Stimulated activated naive CD8-positive, alpha-beta T cell treated with anti-CD3 and anti-CD28 coated beads, Interleukin-15, Interleukin-2, amounts not matched to agents 100 ng/mL and 50 ng/mL, for 24 hours (primary cell): ENCODE results near the gene RSBN1.
"Not testable (repeated sequence)": the region's sequence is repeated elsewhere in the genome, so short reads cannot be mapped to it uniquely, and the experiment has no call there.

Experiments used
- H3K27ac Mint-ChIP-seq: one replicate; pipeline ENCODE4 v1.8.0; 2021; ENCODE audit warnings: mild to moderate bottlenecking, mixed read lengths
- H3K27me3 Mint-ChIP-seq: one replicate; pipeline ENCODE4 v1.8.0; 2021; ENCODE audit warnings: mixed read lengths
- H3K36me3 Mint-ChIP-seq: one replicate; pipeline ENCODE4 v1.8.0; 2021; ENCODE audit warnings: low read depth, mixed read lengths
- H3K4me1 Mint-ChIP-seq: one replicate; pipeline ENCODE4 v1.8.0; 2021; ENCODE audit warnings: low read depth, mixed read lengths
- H3K4me3 Mint-ChIP-seq: one replicate; pipeline ENCODE4 v1.8.0; 2021; ENCODE audit warnings: mild to moderate bottlenecking, mixed read lengths
- H3K9me3 Mint-ChIP-seq: one replicate; pipeline ENCODE4 v1.8.0; 2021; ENCODE audit warnings: mixed read lengths

Gene RSBN1

DNA sequence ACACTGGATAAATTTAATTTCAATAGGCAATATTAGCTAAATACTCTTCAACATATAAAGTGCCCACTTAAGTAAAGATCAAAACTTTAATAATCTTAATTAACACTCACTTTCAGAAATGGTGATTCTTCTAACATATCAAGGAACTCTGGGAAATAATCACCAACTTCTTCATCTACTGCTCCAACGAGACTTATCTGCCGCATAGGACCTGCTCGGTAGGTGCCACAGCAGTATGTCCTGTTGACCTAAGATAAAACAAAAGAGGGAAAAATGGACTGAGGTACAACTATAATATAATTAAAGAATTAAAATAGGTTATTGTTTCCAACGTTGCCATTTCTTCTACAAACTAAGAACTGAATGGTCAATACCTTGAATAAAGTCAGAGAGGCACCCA, 34.7 kb downstream of the RSBN1 start:
- Mint-ChIP-seq H3K27me3 (no peaks in the 10 kb centered on the region), H3K9me3 (peaks cover 4% of the 10 kb centered on the region), H3K4me3 (no peak overlapping the region), H3K4me1 (peaks cover 5% of the 10 kb centered on the region), H3K36me3 (peaks cover 24% of the 10 kb centered on the region), H3K27ac (no peak overlapping the region)

DNA sequence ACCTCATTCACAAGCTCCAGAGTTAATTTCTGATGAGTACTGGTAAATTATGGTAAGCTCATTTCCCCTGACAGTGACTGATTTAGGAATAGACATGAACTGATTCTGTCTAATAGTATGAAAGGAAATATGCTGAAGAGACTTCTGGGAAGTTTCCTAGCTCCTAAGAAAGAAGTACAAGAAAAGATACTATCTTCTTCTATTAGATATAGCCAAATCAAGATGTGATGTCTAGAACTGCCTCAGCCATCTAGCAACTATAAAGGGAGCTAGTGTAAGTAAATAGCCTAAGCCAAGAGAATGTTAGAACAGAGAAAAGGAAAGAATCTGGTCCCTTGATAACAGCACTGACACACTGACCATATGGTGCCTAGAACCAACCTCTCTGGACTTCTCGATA, 42.2 kb downstream of the RSBN1 start:
- Mint-ChIP-seq H3K36me3 (peaks cover 46% of the 10 kb centered on the region), H3K4me3 (no peak overlapping the region), H3K27me3 (no peaks in the 10 kb centered on the region), H3K9me3 (no peaks in the 10 kb centered on the region), H3K4me1 (peaks cover 37% of the 10 kb centered on the region), H3K27ac (no peak overlapping the region)

DNA sequence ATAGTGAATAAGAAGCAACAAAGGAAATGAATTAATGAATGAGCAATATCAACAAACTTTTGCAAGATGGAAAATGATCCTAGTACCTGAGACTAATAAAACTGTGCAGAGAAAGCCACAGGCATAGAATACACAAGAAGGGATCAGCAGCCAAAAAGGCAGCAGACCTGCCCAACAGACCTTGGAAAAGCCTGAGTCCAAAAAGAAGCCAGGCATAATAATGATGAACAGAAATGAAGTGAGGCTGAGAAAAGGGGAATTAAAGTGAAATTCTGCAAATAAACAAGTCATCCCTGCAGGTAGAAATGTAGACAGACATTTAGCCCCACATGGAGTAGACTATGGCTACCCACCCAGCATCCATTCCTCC, 42.7 kb downstream of the RSBN1 start:
- Mint-ChIP-seq H3K9me3 (no peaks in the 10 kb centered on the region), H3K4me3 (no peak overlapping the region), H3K36me3 (peaks cover 51% of the 10 kb centered on the region), H3K27ac (no peak overlapping the region), H3K4me1 (peaks cover 37% of the 10 kb centered on the region), H3K27me3 (no peaks in the 10 kb centered on the region)

DNA sequence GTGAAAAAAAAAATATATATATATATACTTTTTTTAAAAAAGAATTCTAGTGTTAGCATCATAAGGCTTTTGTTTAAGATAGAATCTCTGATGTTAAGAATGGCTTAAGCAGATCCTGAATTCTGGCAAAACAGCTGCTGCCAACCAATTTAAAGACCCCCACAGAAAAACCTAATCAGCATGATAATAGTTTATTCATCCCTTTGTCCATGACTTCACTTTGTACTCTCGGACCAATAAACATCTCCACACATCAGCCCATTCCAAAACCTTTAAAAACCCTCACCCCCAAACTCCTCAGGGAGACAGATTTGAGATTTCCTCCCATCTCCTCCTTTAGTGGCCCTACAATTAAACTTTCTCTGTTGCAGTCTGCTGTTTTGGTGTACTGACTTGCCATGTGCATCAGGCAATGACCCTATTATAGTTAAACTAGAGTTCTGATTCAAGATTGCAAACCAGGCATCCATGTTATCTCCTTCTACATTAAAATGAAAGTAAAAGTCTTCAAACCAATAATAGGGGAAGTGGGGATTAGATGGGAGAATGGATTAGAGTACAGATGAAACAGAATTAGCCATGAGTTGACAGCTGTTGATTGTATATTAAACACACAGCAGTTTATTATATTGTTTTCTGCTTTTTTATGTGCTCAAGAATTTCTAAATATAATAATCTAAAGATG, 43.2 kb downstream of the RSBN1 start:
- Mint-ChIP-seq H3K4me1 (peaks cover 37% of the 10 kb centered on the region), H3K9me3 (no peaks in the 10 kb centered on the region), H3K27ac (peak overlapping the region; percentile 53), H3K4me3 (no peak overlapping the region), H3K27me3 (no peaks in the 10 kb centered on the region), H3K36me3 (peaks cover 52% of the 10 kb centered on the region)

DNA sequence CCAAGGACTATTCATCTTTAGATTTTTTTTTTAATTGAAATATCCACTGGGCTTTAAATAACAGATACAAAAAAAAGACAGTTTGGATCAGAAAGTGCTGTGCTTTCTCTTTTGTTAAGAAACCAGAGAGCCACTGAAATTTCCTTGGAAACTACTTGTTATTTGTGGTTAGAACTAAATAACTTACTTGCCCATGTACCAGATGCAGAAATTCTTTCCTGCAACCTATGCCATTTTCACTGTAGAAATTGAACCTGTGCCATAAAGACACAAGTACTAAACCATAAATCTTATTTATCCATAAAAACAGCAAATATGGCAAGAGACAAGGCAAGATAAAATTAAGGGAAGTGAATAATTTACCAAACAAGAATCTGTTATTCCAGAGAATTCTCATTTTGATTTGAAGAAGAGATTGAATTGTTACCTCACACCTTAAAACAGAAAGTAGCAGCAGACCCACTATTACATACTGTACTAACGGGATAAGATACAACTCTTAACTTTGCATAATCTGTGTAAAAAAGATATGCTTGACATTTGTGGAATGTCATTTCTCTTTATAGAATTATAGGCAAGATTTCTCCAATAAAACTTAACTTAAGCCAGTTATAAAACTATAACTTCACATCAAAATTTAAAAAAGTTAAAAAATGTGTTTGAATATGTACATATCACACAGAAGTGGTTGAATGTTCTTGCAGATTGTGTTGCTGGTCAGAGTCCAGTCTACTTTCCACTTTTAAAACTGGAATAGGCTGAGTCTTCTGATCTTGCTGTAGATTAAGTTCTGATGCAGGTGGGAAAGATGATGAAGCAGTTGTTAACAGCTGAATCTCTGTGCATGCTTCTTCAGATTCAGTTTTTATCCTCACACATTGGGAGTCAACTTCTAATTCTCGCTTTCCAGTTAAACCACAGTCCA, 46.7 kb downstream of the RSBN1 start:
- Mint-ChIP-seq H3K4me1 (peaks cover 28% of the 10 kb centered on the region), H3K36me3 (peaks cover 49% of the 10 kb centered on the region), H3K9me3 (no peaks in the 10 kb centered on the region), H3K4me3 (no peak overlapping the region), H3K27me3 (no peaks in the 10 kb centered on the region), H3K27ac (no peak overlapping the region)

DNA sequence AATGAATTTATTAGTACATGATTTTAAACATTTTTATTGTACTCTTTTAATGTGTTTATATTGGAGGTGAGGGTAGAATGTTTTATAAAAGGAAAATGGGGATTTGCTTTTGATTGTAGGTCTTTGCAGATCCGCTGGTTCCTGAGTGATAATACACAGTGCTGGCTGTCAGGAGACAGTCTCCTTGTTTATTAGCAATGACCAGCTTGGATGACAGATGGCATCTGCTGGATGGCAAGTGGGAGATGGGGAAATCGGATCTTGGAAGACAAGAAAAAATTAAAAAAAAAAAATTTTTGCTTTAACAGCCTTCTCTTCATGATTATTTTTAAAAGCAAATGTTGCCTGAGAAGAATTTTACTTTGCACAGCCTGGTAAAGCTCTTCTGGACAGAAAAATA, 48.6 kb downstream of the RSBN1 start:
- Mint-ChIP-seq H3K4me3 (no peak overlapping the region), H3K27me3 (no peaks in the 10 kb centered on the region), H3K9me3 (no peaks in the 10 kb centered on the region), H3K27ac (no peak overlapping the region), H3K36me3 (peaks cover 38% of the 10 kb centered on the region), H3K4me1 (peaks cover 18% of the 10 kb centered on the region)

DNA sequence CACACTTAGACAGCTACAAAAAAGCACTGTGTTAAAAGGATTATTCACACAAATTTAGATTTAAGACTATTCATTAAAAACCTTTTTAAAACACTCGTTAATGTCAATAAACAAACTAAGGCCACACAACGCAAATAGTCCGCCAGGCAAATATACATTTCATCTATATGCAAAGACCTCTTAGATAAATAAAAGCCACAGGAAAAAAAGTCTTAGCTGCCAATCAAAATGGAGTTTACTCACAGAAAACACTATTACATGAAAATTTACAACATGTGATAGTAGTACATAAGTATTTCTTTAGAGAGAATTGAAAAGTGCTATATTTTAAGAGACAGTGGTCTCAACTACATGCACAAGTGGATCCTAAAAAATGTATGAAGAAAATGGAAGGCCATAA, 50.3 kb downstream of the RSBN1 start:
- Mint-ChIP-seq H3K4me1 (peaks cover 28% of the 10 kb centered on the region), H3K4me3 (no peak overlapping the region), H3K27ac (no peak overlapping the region), H3K9me3 (no peaks in the 10 kb centered on the region), H3K27me3 (no peaks in the 10 kb centered on the region), H3K36me3 (peaks cover 33% of the 10 kb centered on the region)

DNA sequence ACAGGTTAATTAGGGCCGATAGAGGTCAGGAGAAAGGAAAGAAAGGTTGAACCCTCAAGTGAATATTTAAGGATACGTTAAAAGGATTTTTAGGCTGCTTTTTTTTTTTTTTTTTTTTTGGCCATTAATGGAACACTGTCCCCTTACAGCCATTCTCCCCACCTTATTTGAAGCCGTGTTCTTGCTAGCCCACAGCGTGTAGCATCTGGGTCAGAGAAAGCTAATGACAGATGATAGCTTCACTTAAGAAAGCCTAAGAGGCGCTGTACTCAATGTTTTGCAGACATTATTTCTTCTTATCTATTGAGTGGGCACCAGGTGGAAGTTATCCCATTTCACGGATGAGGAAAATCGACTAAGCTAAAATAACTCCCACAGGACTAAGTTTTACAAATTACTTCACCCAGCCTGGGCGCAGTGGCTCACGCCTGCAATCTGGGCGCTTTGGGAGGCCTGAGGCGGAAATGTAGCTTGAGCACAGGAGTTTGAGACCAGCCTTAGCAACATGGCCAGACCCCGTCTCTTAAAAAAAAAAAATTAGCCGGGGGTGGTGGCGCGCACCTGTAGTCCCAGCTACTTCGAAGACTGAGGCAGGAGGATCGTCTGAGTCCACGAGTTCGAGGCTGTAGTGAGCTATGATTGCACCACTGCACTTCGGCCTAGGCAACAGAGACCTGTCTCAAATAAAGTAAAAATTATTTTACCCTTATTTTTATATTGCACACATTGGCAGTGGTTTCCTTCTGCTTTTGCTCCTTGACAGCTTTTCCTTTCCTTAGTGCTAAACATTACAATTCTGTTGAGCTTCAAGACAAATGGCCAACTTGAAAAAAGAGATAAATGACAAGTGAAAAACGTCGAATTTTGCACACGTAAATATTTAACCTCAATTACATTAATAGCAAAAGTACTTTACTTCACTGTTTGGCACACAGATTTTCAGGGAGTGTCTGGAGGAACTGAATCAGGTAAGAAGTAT, 51.9 kb downstream of the RSBN1 start:
- H3K4me1 Mint-ChIP-seq, result peaks cover 29% of the 10 kb centered on the region

DNA sequence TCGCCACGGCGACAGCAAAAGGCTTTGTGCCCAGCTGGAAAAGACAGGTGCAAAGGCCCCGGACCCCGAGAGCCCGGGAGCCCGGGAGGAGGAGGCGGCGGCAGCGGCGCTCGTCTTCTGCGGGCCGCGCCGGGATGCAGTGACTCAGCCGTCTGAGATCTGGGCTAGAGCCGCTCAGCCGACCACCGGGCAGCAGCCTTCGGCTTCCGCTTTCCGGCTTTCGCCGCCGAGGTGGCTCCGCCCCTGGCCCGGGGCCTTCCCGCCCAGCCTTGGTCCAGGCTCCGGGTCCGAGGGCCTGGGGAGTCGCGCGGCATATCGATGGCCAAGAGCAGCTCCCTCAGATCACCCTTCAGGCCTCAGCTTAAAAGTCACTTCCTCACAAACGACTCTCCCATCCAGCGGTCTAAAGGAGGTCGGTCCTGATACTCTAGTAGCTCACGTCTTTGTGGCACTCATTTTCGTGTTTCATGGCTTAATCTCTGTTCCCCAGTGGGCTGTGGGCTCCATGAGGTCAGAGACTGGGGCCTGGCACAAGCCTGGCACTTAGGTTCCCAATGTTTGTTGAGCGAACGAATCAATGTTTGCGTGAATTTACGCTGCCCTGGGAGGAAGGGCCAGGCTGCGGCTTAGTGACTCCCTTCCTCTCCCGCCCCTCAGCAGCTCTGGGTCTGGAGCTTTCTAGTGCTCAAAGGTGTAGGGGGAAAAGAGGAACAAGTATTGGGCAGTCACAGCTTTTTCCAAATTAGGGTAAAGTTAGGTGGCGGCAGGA, 52.8 kb downstream of the RSBN1 start, which contains the start of gene PHTF1:
Gene PHTF1 (minus strand): TSS at position 154 of the 769 bp plus-strand sequence. CDS start 783 bp downstream, outside the sequence.
- H3K4me1 Mint-ChIP-seq, result peaks cover 29% of the 10 kb centered on the region
- H3K27me3 Mint-ChIP-seq, result no peaks in the 10 kb centered on the region
- H3K27ac Mint-ChIP-seq, result peak within 1 kb of the TSS; percentile 98
- H3K9me3 Mint-ChIP-seq, result no peaks in the 10 kb centered on the region
- H3K36me3 Mint-ChIP-seq, result peaks cover 30% of the 10 kb centered on the region
- H3K4me3 Mint-ChIP-seq, result peak within 1 kb of the TSS; percentile 92

More for the DNA sequence above, 51.9 kb downstream of the RSBN1 start:
- H3K9me3 Mint-ChIP-seq, result no peaks in the 10 kb centered on the region
- peaks cover 36% of the 10 kb centered on the region for H3K36me3 Mint-ChIP-seq
- H3K4me3 Mint-ChIP-seq, result peak overlapping the region; percentile 92
- H3K27me3 Mint-ChIP-seq, result no peaks in the 10 kb centered on the region
- H3K27ac Mint-ChIP-seq, result peak overlapping the region; percentile 98

DNA sequence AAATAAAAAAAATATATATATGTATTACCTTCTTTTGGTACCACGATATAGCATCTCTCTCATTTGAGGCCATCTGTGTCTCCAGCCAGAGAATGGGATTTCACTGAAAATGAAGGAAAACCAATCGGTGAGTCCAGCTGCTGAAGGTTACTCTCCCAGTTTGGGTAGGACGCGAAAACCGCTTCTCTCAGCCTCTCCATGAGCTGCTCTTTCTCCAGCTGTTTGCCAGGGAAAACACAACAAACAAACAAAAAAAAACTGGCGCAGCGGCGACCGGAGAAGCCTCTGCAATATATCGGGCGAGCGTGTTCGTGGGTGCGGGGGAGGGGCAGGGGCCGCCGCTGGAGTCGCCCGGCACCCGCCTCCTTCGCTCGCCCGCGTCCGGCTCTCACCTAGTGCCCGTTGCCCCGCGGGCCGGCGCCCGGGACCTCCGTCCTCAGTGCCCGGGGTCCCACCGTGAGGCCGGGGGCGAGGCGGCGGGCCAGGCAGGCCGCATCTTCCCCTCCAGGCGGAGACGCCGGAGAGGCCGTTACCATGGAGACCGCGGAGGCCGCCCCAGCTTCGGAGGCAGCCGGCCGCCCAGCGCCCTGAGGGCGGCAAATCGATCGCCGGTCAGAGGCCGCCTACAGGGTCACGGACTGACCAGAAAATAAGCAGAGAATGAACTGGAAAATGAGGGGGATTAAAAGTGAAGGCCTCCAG, 53.5 kb downstream of the RSBN1 start:
- no peaks in the 10 kb centered on the region for H3K9me3 Mint-ChIP-seq
- no peaks in the 10 kb centered on the region for H3K27me3 Mint-ChIP-seq
- peak overlapping the region; percentile 98 for H3K27ac Mint-ChIP-seq
- peak overlapping the region; percentile 92 for H3K4me3 Mint-ChIP-seq
- peaks cover 37% of the 10 kb centered on the region for H3K36me3 Mint-ChIP-seq
- peaks cover 29% of the 10 kb centered on the region for H3K4me1 Mint-ChIP-seq

DNA sequence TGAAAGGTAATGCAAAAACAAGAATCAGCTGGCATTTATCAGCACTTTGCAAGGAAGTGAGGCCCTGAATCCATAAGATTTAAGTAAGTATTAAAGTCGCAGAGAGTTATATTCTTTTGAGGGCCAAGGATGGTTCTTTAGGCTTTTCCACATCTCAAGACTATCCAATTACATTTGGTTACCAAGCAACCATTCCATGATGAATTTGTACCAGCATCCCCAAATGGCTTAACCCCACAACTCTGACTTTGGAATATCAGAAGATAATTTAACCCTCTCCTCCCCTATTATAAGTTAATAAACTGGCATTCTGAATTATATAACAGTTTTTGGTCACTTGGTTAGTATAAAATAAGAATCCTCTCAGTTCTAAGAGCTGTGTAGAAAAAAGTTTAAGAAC, 55.8 kb downstream of the RSBN1 start:
- H3K27ac Mint-ChIP-seq, result no peak overlapping the region
- H3K4me3 Mint-ChIP-seq, result no peak overlapping the region
- H3K36me3 Mint-ChIP-seq, result peaks cover 30% of the 10 kb centered on the region
- H3K4me1 Mint-ChIP-seq, result peaks cover 34% of the 10 kb centered on the region
- no peaks in the 10 kb centered on the region for H3K9me3 Mint-ChIP-seq
- no peaks in the 10 kb centered on the region for H3K27me3 Mint-ChIP-seq

DNA sequence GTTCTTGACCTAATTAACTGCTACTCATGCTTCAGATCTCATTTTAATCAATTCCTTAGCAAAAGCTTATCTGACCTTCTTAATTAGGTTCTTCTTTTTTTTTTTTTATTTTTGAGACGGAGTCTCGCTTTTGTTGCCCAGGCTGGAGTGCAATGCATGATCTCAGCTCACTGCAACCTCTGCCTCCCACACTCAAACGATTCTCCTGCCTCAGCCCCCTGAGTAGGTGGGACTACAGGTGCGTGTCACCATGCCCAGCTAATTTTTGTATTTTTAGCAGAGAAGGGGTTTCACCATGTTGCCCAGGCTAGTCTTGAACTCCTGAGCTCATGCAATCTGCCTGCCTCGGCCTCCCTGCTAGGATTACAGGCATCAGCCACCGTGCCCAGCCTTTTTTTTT, 58.9 kb downstream of the RSBN1 start:
- not testable (repeated sequence) for H3K27me3 Mint-ChIP-seq, H3K27ac Mint-ChIP-seq, H3K9me3 Mint-ChIP-seq, H3K4me3 Mint-ChIP-seq
- H3K4me1 Mint-ChIP-seq, result peaks cover 28% of the 10 kb centered on the region
- peaks cover 30% of the 10 kb centered on the region for H3K36me3 Mint-ChIP-seq

DNA sequence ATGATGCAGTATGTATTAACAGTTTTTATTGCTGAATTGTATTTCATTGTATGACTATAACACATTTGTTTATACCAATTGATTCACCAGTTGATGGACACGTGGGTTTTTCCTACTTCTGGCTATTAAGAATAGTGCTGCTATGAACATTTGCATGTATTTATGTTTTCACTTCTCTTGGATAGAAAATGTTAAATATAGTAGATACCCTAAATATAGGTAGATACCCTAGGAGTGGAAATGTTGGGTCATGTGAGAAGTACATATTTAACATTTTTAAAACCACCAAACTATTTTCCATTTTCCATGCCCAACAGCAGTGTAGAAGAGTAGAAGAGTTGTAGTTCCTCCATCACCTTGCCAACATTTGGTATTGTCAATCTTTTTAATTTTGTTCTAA, 60.8 kb downstream of the RSBN1 start:
- H3K27ac Mint-ChIP-seq, result no peak overlapping the region
- H3K4me3 Mint-ChIP-seq, result no peak overlapping the region
- H3K36me3 Mint-ChIP-seq, result peaks cover 20% of the 10 kb centered on the region
- peaks cover 18% of the 10 kb centered on the region for H3K4me1 Mint-ChIP-seq
- no peaks in the 10 kb centered on the region for H3K27me3 Mint-ChIP-seq
- no peaks in the 10 kb centered on the region for H3K9me3 Mint-ChIP-seq
